ENCODE results near the gene C10orf67. TPM values are rescaled to one million over a fixed set of nuclear protein-coding genes. Genes with fewer than 3 reads are reported as not detected.

Gene C10orf67
- total and polyA plus RNA-seq, 2 of the 8 experiments (the other 6 are each of a cell fraction or from before 2014, with no cell fraction given) = 0.05 to 0.11 TPM

DNA sequence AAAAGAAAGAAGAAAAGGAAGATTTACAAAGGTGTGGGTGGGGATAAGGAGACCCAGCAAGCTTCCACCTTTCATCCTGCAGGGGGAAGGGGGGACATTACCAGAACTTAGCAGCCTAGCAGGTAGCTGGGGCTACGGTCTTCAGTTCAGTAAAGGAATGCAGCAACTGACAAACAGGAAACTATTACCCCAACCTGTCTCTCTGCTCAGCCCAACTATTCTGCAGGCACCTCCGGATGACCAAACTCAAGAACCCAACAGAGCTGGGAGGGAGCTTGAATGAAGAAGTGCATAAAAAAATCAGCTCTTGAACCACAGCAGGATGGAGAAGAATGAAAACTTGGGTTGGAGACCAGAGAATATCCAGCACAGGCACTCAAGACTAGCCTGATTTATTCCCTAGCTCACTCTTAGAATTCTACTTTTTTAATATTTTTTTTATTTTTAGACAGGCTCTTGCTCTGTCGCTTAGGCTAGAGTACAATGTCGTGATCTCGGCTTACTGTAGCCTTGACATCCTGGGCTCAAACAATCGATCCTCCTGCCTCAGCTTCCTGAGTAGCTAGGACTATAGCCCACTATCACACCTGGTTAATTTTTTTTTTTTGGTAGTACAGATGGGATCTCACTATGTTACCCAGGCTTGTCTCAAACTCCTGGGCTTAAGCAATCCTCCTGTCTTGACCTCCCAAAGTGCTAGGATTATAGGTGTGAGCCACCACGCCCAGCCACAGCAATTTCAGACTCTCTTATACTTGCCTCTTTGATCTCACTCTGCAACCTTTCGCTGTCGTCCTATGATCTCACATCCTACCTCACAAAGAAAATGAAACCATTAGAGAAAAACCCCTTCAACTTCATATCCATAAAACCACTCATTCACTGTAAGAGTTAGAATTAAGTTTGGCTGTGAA, 18.5 kb upstream of the C10orf67 start:
- no peaks in the 10 kb centered on the region for H4K20me1 ChIP-seq (replicated peaks in 1 of 2; ENCODE audit: control insufficient read depth in 1 of 2, insufficient read depth in 2 of 2, low read length in 2 of 2)
- FAIRE-seq = no peak
- H4K91ac ChIP-seq (replicated peaks; ENCODE audit: insufficient read length, low read length) = no peak overlapping the region
- no peak overlapping the region for H4K8ac ChIP-seq (ENCODE audit: extremely low read depth, insufficient read depth, low read length)
- no peaks in the 10 kb centered on the region for H3K27me3 ChIP-seq (replicated peaks in 1 of 4; ENCODE audit: control insufficient read depth in 3 of 4, extremely low read depth in 1 of 4, insufficient read depth in 3 of 4, low read length in 3 of 4)
- no peak overlapping the region for H2BK5ac ChIP-seq (ENCODE audit: low read depth, low read length)
- H2AFZ ChIP-seq (ENCODE audit: low read length) = no peak overlapping the region
- no peak overlapping the region; a peak in 1 of 7 replicates for H3K9ac ChIP-seq (replicated peaks in 1 of 4; ENCODE audit: extremely low read depth in 1 of 4, low read depth in 3 of 4, low read length in 3 of 4)
- no peak overlapping the region for H2AK5ac ChIP-seq (ENCODE audit: low read depth, low read length)
- H3K14ac ChIP-seq (ENCODE audit: insufficient read length) = no peak overlapping the region
- POLR2A ChIA-PET (ENCODE audit: partially characterized antibody) = no interaction called here
- no peaks in the 10 kb centered on the region for H3K9me3 ChIP-seq (ENCODE audit: insufficient read depth in 2 of 2, low read depth in 1 of 2, low read length in 1 of 2)
- no peaks in the 10 kb centered on the region for H3K23me2 ChIP-seq (ENCODE audit: low read depth, low read length)
- no peak overlapping the region for H3K4me2 ChIP-seq (ENCODE audit: insufficient read depth in 1 of 2, low read depth in 2 of 2, low read length in 2 of 2)
- no peak overlapping the region for H2BK12ac ChIP-seq (ENCODE audit: low read depth, low read length)
- H3K27ac ChIP-seq (ENCODE audit: low read depth, low read length) = no peak overlapping the region
- H3K4me1 ChIP-seq (replicated peaks in 1 of 4; ENCODE audit: control insufficient read depth in 3 of 4, insufficient read depth in 4 of 4, low read length in 3 of 4) = no peaks in the 10 kb centered on the region
- no peak overlapping the region for H3K4ac ChIP-seq (replicated peaks; ENCODE audit: insufficient read length, low read depth, low read length)
- no peaks in the 10 kb centered on the region for H3K79me2 ChIP-seq (ENCODE audit: control insufficient read depth in 1 of 2, insufficient read depth in 2 of 2, low read length in 2 of 2)
- H3K36me3 ChIP-seq (ENCODE audit: control insufficient read depth in 2 of 4, insufficient read depth in 4 of 4, low read length in 3 of 4) = no peaks in the 10 kb centered on the region
- no peak overlapping the region for H2BK20ac ChIP-seq (ENCODE audit: low read length)
- H2BK120ac ChIP-seq (replicated peaks; ENCODE audit: low read depth, low read length) = no peak overlapping the region
- 87% methylated on average over 9 of the region's 9 CpGs; no CpG with 5 or more reads in 1 of the 2 experiments for WGBS, 2 experiments (ENCODE audit: extremely low coverage in 1 of 2, insufficient coverage in 1 of 2, insufficient read length in 1 of 2, insufficient replicate concordance in 2 of 2, low coverage in 1 of 2, low lambda C conversion rate in 2 of 2, missing lambda C conversion rate in 1 of 2)
- H4K5ac ChIP-seq (ENCODE audit: insufficient read length, low read depth, low read length) = no peak overlapping the region
- H3K23ac ChIP-seq (ENCODE audit: insufficient read length) = no peak overlapping the region
- no peak overlapping the region for H3K18ac ChIP-seq (ENCODE audit: extremely low read depth, low read length)
- DNase-seq (ENCODE audit: low read depth in 1 of 2, low spot score in 2 of 2) = no peak
- H3K4me3 ChIP-seq (ENCODE audit: extremely low read depth in 1 of 4, insufficient read depth in 2 of 4, low read depth in 3 of 4, low read length in 4 of 4) = no peak overlapping the region
- CTCF ChIA-PET (ENCODE audit: partially characterized antibody) = interaction anchor here (0.6 to 1.5 kb wide), 6 partner anchors 15 to 326 kb away, joined by 3 to 6 read pairs (median 4); no protein-coding TSS in a partner anchor
- no peak overlapping the region for H3K56ac ChIP-seq (replicated peaks; ENCODE audit: insufficient read length, low read depth, low read length)
- H3K79me1 ChIP-seq (ENCODE audit: low read depth, low read length) = no peaks in the 10 kb centered on the region
- no peak overlapping the region for H2BK15ac ChIP-seq (ENCODE audit: low read length)
- no peak for TF ChIP-seq POLR2AphosphoS5 (IDR thresholded peaks at IDR 0.05; ENCODE audit: low read depth, low read length)
- TF ChIP-seq, protein P1, sequence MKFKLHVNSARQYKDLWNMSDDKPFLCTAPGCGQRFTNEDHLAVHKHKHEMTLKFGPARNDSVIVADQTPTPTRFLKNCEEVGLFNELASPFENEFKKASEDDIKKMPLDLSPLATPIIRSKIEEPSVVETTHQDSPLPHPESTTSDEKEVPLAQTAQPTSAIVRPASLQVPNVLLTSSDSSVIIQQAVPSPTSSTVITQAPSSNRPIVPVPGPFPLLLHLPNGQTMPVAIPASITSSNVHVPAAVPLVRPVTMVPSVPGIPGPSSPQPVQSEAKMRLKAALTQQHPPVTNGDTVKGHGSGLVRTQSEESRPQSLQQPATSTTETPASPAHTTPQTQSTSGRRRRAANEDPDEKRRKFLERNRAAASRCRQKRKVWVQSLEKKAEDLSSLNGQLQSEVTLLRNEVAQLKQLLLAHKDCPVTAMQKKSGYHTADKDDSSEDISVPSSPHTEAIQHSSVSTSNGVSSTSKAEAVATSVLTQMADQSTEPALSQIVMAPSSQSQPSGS (IDR thresholded peaks at IDR 0.05; ENCODE audit: low read length) = no peak
- TF ChIP-seq KDM1A (IDR thresholded peaks at IDR 0.05; ENCODE audit: borderline replicate concordance, low read length) = no peak
- no peak for TF ChIP-seq YY1 (IDR thresholded peaks at IDR 0.05; ENCODE audit: low read depth, low read length)
- no peak for TF ChIP-seq BCL11A (IDR thresholded peaks at IDR 0.05; ENCODE audit: low read depth in 2 of 2, low read length in 2 of 2)
- TF ChIP-seq, protein P2, sequence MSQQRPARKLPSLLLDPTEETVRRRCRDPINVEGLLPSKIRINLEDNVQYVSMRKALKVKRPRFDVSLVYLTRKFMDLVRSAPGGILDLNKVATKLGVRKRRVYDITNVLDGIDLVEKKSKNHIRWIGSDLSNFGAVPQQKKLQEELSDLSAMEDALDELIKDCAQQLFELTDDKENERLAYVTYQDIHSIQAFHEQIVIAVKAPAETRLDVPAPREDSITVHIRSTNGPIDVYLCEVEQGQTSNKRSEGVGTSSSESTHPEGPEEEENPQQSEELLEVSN (IDR thresholded peaks at IDR 0.05) = no peak
- no peak for TF ChIP-seq FOSL1 (IDR thresholded peaks at IDR 0.05; ENCODE audit: insufficient read depth, low read depth, low read length)
- no peak for TF ChIP-seq CBX5 (IDR thresholded peaks at IDR 0.05; ENCODE audit: low read depth, low read length)
- no peak for TF ChIP-seq RBBP5 (IDR thresholded peaks at IDR 0.05; ENCODE audit: borderline replicate concordance, low read depth, low read length)

Measured in H1 (cell line).